ENCODE data around the gene PI4KB. TPM values are rescaled to one million over a fixed set of nuclear protein-coding genes. Genes with fewer than 3 reads are reported as not detected.
A peak's percentile ranks its signal among the peaks of the same experiment; 100 is the strongest.

The PI4KB gene
- total RNA-seq, 4 donors from 2014 or later: 45.4 to 55.3 (median 49.4) TPM

DNA sequence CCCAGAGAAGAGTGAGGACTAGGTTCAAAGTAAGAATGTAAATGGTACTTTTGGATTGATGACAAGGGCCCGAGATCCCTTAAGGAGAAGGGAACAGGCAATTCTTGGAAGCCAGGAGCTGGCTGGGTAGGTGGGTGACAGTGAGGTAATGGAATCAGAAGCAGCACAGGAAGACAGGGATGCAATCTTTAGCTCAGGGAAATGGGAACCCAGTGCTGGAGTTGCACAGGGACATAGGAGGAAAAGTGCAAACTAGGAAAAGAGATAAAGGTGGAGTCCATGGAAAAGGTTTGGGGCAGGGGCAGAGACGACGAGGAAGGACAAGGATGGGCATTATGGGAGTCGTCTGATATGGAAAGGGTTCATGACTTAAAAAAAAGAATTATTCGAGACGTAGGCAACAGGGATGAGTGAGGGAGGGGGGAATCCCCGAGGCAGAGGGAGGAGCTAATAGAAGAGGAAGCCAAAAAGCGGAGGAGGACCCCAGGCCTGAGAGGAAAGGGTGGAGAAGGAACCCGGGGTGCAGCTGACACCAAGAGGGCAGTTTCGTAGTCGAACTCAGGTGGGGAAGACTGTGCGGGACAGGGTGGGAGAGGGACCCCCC is 495 bp downstream of the PI4KB start:
- intact Hi-C loops (cut with DNase I; ENCODE audit: low total_unique reads): no loop called here
- 0 to 1% methylated on average over 12 of the region's 12 CpGs for WGBS, 2 donors
- TF ChIP-seq POLR2A (IDR thresholded peaks at IDR 0.05): no peak
- TF ChIP-seq, protein P1, sequence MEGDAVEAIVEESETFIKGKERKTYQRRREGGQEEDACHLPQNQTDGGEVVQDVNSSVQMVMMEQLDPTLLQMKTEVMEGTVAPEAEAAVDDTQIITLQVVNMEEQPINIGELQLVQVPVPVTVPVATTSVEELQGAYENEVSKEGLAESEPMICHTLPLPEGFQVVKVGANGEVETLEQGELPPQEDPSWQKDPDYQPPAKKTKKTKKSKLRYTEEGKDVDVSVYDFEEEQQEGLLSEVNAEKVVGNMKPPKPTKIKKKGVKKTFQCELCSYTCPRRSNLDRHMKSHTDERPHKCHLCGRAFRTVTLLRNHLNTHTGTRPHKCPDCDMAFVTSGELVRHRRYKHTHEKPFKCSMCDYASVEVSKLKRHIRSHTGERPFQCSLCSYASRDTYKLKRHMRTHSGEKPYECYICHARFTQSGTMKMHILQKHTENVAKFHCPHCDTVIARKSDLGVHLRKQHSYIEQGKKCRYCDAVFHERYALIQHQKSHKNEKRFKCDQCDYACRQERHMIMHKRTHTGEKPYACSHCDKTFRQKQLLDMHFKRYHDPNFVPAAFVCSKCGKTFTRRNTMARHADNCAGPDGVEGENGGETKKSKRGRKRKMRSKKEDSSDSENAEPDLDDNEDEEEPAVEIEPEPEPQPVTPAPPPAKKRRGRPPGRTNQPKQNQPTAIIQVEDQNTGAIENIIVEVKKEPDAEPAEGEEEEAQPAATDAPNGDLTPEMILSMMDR (IDR thresholded peaks at IDR 0.05): no peak
- H3K4me3 ChIP-seq (ENCODE audit: low read depth, poor library complexity, severe bottlenecking): peak overlapping the region; percentile 58
- peak; percentile 60 to 88 for DNase-seq (ENCODE audit: low spot score in 2 of 2)

GRCh38 chr1:151325646-151326429 is 1.4 kb downstream of the PI4KB start:
- no peak for TF ChIP-seq POLR2A (IDR thresholded peaks at IDR 0.05)
- TF ChIP-seq, protein P1 (IDR thresholded peaks at IDR 0.05): no peak
- no peak for DNase-seq (ENCODE audit: low spot score in 2 of 2)
- WGBS, 2 donors: 16 to 22% methylated on average over 5 of the region's 5 CpGs
- intact Hi-C loops (cut with DNase I; ENCODE audit: low total_unique reads): no loop called here
- H3K4me3 ChIP-seq (ENCODE audit: low read depth, poor library complexity, severe bottlenecking): no peak overlapping the region

GRCh38 chr1:151325231-151325630 is 2.0 kb downstream of the PI4KB start:
- no peak for DNase-seq (ENCODE audit: low spot score in 2 of 2)
- WGBS, 2 donors: 82 to 84% methylated on average over 7 of the region's 7 CpGs
- intact Hi-C loops (cut with DNase I; ENCODE audit: low total_unique reads): no loop called here
- TF ChIP-seq POLR2A (IDR thresholded peaks at IDR 0.05): no peak
- TF ChIP-seq, protein P1 (IDR thresholded peaks at IDR 0.05): no peak
- H3K4me3 ChIP-seq (ENCODE audit: low read depth, poor library complexity, severe bottlenecking): no peak overlapping the region

- WGBS, 2 donors: 84 to 93% methylated on average over 4 of the region's 4 CpGs
- TF ChIP-seq POLR2A (IDR thresholded peaks at IDR 0.05): no peak
- TF ChIP-seq, protein P1 (IDR thresholded peaks at IDR 0.05): no peak
- H3K4me3 ChIP-seq (ENCODE audit: low read depth, poor library complexity, severe bottlenecking): no peak overlapping the region
- intact Hi-C loops (cut with DNase I; ENCODE audit: low total_unique reads): no loop called here
- no peak for DNase-seq (ENCODE audit: low spot score in 2 of 2)
These were observed 2.8 kb downstream of the PI4KB start for GRCh38 chr1:151324390-151324930.

- DNase-seq (ENCODE audit: low spot score in 2 of 2): no peak
- intact Hi-C loops (cut with DNase I; ENCODE audit: low total_unique reads): no loop called here
- 71 to 75% methylated on average over 3 of the region's 3 CpGs for WGBS, 2 donors
- no peak for TF ChIP-seq POLR2A (IDR thresholded peaks at IDR 0.05)
- TF ChIP-seq, protein P1 (IDR thresholded peaks at IDR 0.05): no peak
- no peak overlapping the region for H3K4me3 ChIP-seq (ENCODE audit: low read depth, poor library complexity, severe bottlenecking)
These were observed 8.2 kb downstream of the PI4KB start for GRCh38 chr1:151318975-151319374.

Data from lower leg skin (tissue), 4 donors.